NOMO-1 treated with dmso at 0.1 percent for 144 hours (cell line): ENCODE data around the gene GALNTL6.
"Not testable (repeated sequence)": the region's sequence is repeated elsewhere in the genome, so short reads cannot be mapped to it uniquely, and the experiment has no call there.

Source experiments
- DNase-seq: peaks from one replicate; lab custom pipeline; 2025; ENCODE audit not compliant: unreplicated experiment; lab: John Stamatoyannopoulos, UW

GALNTL6 gene

DNA sequence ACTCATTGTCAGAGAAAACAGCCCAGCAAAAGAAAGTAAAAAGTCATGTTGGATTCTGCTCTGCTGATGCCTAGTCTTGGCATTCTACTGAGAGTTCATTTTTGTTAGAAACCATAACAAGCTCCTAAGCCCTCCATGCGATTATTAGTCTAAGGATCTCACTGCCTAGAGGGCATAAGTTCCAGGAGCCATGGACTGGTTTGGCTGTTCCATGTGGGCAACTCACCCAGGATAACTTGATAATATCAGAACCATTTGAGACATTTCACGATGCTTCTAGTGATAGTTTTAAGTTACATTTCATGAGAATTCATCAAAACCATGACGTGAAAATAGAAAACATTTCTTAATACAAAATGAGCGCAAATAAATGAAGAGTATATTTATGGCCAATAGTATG is 978.6 kb downstream of the GALNTL6 start:
- no peak for DNase-seq

DNA sequence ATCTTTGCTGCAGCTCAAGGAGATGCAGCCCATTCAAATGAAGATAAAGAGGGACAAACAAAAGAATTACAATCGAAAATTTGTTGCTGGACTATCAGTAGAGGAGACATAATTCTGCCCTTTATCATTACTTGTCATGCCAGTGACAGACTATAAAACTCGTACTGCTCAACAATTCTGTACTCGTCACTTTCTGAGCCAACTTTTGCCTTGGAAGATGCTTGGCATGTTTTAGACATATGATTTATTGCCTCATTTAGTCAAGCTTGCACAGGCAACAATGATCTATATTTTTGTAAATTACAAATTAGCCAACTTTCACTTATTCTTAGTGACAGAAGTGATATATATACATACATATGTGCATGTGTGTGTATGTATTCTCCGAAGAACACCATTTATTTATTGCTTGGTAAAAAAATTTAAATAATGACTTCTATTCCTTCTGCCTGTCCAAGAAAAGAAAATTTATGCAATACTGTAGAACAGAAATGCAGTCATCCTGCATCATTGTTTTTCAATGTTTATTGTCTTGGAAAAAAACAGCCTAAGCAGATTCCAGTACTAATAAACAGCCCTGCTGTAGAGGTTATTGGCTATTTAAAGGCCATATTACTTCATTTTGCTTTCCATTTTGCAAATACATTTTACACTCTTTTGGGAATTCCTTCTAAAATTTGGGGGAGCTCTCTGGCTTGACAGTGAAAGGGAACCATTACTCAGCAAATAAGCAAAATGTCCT is 980.5 kb downstream of the GALNTL6 start:
- DNase-seq = no peak

DNA sequence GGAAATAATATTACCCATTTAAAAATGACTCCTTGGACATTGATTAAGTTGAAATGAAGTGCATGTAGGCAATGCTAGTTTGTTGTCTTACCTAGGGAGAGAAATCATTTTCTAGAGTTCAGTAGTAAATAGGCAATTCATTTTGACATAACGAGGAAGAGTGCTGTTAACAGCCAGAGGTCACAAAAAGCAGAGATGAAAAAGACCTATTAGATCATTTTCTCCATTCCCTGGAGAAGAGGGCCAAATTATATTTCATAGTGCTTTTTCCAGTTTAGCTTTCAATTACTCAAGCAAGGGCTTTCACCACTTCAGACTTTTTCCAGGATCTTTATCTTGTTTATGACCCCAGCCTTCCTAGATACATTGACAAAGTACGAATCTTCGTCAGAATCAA is 981.1 kb downstream of the GALNTL6 start:
- no peak for DNase-seq

DNA sequence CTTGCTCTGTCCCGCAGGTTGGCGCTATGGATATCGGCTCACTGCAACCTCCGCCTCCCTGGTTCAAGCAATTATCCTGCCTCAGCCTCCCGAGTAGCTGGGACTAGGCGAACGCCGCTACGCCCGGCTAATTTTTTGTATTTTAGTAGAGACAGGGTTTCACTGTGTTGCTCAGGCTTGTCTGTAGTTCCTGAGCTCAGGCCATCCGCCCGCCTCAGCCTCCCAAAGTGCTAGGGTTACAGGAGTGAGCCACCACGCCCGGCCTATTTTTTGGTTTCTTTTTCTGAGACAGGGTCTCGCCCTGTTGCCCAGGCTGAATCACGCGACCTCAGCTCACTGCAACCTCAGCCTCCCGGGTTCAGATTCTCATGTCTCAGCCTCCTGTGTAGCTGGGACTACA is 984.1 kb downstream of the GALNTL6 start:
- not testable (repeated sequence) for DNase-seq

DNA sequence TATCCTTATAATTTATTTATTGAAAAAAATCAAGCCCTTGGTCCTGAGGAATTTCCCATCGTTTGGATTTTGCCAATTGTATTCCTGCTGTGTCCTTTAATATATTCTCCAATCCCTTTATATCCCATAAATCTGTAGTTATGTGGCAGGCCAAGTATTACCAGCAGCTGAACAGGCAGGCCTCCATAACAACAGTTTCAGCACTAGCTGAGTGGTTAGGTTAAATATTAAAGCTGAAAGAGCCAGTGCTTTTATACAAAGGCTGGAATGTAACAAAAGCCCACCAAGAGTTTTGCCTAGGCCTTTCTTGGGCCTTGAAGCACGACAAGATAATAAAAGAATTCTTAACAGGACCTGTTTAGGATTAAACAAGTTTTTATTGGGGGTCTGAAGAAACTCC is 988.8 kb downstream of the GALNTL6 start:
- DNase-seq = no peak

DNA sequence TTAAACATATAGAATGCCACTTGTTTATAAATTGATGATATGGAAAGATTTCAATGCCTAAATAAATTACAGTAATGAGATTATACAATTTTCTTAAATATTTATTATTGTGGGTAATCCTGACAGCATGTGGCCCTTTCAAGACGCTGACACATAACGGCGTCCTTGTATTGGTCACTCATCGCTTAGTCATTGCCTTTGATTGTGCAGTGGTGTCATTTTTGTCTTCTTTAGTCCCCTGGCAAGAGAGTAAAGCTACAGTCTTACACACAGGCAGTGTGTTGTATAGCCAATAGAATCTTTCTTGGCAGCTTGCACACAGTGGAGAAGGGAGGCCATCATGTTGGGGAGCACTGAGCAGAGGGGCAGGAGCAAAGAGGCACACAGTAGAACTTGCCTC is 993.6 kb downstream of the GALNTL6 start:
- DNase-seq = no peak

DNA sequence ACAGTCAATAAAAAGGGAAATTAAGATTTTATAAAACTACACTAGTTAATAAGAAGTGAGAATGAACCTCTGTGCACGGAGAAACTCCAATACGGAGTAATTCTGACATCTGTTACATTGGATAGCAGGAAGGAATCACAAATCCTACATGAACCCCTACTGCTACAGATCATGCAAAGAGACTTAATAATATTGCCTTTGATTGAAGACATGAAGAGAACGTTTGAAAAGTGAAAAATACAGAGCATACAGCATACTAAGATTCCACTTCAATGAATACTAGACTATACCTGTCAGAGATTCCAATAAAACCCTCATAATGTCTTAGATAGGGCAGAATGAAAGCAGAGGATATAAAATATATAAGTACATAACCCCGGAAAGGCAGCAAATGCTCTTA is 995.0 kb downstream of the GALNTL6 start:
- no peak for DNase-seq

DNA sequence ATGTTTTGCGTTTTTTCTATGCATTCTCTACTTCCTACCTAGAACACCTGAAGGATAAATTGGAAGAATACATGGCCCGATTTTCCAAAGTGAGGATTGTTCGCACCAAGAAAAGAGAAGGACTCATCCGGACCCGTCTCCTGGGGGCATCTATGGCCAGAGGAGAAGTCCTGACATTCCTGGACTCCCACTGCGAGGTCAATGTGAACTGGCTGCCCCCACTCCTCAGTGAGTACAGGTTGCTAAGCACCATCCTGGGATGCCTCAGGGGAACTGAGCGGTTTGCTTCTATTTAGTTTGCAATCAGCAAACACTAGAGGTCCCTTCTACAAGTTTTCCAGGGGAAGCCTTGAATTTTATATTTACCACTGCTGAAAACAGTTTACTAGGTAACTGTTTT is 996.1 kb downstream of the GALNTL6 start:
- no peak for DNase-seq

DNA sequence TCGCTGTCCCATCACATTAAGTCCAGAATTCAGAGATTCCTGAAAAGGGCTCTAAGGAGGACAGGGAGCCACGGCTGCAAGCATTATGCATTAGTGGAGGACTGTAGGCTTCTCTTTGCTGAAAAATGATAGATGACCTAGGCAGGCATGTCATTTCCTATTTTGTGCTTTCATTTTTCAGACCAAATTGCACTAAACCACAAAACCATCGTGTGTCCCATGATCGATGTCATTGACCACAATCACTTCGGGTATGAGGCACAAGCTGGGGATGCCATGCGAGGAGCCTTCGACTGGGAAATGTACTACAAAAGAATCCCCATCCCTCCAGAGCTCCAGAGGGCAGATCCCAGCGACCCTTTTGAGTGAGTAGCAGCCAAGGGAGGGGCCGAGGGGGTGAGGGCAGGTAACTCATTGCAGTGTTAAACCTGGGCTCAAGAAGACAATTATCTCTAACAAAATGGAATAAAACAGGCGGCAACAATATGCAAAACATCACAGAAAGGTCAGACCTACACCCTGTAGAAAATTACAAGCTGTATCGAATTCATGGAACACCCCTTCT is 1000.2 kb downstream of the GALNTL6 start:
- peak; percentile 71 for DNase-seq

DNA sequence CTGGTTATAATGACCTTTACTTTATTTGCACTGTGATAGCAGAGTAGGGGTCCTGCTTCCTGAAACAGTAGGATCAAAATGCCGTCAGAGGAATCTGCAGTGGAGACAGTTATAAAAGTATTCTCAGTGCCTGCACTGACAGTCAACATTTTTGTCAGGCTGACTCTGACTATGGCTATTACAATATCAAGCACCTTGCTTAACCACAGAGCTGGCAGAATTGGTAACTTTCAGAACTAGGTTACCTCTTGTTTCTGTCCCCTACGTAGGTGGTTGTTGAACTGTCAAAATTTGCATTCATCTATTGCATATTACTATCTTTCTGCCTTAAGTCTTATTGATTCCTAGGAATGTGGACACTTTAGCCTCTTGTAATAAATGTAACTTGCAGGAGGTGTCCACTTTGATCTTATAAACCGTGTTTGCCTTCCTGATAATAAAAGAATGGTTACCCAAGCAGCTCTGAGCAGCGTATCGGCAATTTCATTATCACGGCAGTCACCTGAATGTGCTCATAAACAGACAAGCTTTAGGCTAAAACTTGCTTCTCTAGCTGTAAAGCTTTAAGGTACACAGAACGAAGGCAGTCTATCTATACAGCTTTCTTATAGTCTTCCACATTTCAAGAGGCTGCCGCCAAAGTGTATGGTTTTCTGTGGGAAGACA is 1002.4 kb downstream of the GALNTL6 start:
- no peak for DNase-seq

DNA sequence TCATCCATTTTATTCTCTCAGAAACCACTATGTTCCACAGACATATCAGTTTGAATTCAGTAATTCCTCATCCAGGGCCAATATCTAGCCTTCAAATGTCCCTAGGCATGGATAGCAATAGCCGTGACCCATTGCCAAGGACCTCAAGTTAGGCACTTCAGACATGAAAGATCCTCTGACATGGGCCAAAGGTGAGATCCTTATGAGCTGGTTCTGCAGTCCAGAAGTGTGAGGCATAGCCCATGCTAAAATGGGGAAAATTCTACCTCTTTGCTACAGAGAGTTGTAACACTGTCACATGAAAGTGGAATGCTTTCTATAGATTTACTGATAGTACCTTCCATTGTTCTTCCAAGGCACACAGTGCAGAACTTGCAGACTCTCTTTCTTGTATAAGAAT is 1005.7 kb downstream of the GALNTL6 start:
- DNase-seq = no peak

DNA sequence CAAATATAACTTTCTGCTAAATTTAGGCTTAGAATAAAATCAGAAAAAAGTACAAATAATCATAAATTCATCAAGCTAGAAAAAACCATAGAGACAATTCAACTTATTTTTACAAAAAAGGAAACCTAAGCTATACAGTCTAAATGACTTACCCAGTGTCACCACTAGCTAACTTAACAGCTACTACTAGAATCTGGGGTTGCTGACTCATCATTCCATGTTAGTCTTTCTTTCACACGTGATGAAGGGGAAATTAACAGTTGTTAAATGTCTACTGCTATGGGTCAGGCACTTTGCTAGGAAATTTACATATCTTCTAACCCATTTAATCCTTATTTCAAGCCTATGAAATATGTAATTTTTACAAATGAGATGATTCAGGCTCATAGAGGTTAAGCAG is 1006.1 kb downstream of the GALNTL6 start:
- no peak for DNase-seq

DNA sequence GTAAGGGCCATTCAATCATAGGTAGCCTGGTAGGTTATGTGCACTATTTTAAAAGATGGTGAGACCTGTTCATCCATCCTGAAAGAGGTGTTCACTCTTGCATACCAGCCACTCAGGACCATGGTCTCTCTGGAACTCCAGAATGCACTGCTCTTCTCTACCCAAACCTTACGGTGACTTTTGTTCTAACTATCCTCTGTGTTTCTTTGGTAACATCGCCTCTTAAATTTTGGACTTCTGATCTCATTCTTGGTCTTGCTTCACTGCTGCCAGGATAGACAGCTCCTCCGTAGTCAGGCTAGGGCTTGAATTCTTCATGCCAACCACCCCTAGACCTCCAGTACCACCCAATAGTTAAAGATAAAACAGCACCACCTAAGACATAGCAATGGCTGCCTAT is 1009.1 kb downstream of the GALNTL6 start:
- DNase-seq = no peak

DNA sequence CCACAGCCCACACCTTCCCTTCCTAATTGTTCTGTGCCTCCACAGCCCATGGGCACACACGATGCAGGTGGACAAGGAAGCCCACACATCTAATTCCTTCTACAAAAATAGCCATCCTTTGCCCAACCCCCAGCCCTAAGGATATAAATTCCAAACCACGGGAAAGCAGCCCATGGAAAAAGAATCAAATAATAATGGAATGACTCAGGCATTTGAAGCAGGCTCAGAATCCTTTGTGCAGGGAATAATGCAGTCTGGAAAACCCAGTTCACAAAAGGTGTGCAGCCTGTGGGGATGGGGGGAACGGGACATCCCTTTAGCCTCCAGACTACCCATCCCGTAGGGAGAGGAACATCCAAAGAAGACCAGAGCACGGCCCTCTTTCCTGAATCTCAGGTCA is 1013.1 kb downstream of the GALNTL6 start:
- no peak for DNase-seq

DNA sequence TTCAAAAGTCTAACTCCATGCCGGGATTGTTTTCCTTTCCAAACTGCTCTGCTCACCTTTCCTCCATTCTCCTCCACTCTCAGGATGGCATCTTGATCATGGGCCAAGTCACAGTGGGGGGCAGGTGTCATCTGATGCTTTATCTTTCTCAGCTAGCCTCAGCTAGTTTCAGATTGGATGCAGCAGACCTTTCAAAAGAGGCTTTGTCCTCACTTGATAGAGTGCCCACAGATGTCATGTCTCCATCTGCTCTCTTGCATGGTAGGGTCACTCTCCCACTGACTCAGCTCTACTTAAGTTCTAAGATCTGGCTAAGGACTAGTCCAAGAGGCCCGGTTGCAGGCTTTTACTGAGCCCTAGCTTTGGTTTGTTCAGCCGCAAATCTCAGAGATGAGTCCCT is 1013.7 kb downstream of the GALNTL6 start:
- DNase-seq = no peak

DNA sequence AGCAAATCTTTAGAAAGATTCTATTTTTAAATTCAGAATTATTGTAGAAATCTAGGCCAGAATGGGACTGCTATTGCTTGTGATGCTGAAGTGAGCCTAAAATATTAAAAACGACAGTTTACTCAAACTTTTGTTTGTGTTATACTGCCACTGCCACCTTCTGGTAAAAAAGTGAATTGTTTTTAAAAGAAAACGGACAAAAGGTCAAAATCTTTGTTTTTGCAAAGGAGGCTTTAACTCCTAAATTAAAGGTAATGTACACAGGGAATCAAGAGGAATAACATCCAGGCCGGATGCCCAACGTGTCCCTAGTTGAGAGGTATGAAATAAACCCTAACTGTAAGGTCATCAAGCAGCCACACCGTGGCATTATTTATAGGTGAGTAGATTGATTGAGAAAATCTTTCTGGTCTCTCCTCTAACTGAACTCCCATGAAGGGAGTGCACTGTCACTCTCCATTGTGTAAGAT is 1017.1 kb downstream of the GALNTL6 start:
- DNase-seq = no peak

DNA sequence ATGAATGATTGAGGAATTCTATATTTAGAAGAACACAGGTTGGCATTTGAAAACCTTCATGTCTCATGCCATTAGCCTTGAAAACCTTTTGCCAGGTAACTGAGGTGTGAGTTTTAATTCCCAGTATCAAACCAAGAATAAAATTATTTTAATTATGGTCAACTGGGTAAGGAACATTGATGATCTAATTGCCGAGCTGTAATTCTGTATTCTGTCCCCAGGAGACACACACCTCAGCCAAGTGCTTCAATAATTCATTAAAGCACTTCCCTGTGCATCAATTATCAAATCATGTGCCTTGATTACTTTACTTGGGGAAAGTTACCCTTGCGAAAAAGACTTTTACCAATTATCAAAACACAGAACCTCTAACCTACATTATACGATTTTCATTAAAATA is 1023.5 kb downstream of the GALNTL6 start:
- DNase-seq = no peak

DNA sequence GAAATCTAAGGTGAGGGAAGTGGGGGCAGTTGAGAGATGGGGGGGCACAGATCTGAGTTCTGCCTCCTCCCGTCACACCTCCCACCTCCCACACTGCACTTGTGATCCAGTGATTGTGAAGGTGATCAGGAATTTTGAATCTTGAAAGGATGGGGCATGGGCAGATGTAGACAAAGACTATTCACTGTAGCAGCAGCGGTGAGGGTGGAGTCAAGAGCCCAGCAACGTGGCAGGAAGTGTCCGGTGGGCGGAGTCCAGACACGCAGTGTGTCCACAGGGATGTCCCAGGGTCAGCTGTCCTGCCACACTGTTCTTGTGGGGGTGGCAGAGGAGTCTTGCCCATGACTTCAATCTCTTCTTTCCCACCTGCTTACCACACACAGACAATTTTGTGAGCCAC is 1024.9 kb downstream of the GALNTL6 start:
- no peak for DNase-seq

DNA sequence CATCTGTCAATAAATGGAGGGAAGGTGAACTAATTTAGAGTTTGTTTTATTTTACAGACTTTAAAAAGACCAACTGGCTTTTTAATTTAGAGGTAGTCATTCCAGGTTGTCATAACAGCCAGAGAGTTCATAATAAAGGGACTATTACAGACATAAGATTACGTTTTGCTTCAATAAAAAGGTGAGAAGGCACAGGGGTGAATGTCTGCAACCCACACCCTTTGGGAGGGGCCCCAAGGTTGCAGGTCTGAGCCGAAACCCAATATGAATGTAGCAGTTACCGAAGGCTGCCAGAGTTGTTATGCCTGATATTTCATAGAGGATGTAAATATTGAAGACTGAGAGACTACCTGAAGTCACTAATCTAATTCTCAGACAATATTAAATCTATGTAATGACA is 1025.7 kb downstream of the GALNTL6 start:
- DNase-seq = no peak

DNA sequence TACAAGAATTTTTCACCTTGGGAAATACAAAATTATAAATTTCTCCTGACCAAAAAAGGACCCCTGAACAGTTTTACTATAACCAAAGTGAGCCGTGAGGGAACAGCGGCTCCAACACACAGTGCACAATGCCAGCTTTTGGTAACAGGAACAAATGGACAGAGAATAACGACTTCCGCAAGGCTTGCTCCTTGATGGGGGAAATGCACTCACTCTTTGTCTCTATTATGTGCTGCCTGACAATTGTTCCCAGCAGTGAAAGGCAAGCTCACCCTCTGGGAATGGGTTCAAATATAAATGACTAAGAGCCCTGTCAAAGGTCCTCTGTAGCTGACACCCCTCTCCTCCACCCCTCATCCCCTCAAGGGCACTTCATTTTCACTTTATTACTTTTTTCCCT is 1029.6 kb downstream of the GALNTL6 start:
- DNase-seq = no peak

DNA sequence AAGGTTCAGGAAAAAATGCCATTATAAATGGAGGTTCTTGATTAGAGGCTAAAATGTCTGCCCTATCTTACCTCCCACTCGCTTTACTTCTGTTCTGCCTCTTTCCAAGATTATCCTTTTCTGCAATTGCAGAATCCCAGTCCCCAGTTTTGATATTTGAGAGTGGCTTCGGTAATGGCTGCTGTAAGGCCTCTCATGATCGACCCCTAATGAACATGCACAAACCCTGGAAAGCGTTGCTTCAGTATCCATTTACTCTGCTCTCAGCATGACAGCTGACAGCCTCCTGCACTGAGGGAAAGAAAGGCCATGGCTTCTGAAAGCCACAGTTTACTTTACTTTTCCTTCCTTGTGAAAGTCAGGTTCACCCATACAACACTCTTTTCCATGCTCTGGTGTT is 1030.0 kb downstream of the GALNTL6 start:
- DNase-seq = no peak

DNA sequence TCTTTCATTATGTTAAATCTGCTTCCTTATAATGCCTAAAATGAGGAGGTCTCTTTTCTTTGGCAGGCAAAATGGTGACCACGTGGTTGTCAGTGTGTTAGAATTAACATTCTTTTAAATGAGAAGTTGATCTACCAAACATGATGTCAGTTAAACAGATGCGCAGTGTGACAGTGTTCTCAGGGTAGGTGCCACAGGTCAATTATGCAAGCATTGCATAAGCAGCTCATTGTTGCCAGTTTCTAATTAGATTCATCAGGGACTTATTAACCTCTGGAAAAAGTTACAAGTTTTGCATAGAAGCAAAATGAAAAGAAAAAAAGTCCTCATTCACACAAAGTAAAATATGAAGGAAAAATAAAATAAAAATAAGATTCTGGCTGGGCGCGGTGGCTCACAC is 1031.4 kb downstream of the GALNTL6 start:
- no peak for DNase-seq
